GM18861 (cell line): ENCODE data around the gene DTX4.
A peak's percentile ranks its signal among the peaks of the same experiment; 100 is the strongest.

Source experiments
- ATAC-seq: cut with Tn5 transposase; IDR thresholded peaks from one replicate; pipeline ENCODE4 v1.9.1; 2021; ENCODE audit not compliant: unreplicated experiment

The DTX4 gene

GRCh38 chr11:59189986-59190385, 18.1 kb downstream of the DTX4 start:
- no peak for ATAC-seq

DNA sequence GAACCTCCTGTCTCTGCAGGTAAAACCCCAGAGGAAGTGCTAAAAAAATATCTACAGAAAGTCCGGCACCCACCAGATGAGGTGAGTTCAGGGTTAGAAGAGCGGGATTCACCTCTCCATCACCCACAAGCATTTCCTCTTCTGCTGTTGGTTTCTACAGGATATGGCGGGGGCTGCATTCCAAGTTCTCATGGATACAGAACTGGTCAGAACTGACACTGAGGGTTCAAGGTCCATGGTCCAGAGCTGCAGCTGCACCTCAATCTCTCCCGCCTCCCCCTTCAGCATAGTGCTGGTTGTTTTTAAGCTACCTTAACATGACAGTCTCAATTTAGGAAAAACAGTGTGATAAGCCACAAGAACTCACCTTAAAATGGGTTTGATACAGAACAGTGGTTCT, 19.2 kb downstream of the DTX4 start:
- ATAC-seq: no peak

- no peak for ATAC-seq
These were observed 20.0 kb downstream of the DTX4 start for GRCh38 chr11:59191890-59192289.

DNA sequence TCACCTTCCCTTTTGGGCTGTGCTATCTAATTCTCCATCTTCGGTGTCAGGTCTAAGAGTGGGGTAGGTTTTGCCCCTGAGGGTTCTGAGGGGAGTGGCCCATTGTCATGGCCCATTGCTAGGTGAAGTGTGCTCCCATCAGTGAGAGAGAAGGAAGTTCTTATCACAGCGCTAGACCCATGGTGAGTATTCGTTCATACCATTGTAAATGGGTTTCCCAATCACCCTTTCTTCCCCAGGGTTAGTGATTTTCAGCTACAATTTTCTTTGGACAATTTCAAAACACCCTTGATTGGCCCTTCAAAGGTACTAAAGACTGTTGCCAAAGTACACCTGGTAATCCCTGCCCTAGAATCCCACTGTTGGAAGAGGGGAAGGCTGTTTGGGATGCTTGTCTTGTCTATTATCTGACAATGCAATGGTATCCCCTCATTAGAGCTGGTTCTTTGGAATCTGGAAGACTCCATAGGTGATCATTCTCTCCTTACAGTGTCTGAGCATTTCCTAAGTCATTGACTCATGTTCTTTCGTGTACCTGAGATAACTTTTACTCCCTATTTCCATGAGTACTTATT, 20.6 kb downstream of the DTX4 start:
- no peak for ATAC-seq

DNA sequence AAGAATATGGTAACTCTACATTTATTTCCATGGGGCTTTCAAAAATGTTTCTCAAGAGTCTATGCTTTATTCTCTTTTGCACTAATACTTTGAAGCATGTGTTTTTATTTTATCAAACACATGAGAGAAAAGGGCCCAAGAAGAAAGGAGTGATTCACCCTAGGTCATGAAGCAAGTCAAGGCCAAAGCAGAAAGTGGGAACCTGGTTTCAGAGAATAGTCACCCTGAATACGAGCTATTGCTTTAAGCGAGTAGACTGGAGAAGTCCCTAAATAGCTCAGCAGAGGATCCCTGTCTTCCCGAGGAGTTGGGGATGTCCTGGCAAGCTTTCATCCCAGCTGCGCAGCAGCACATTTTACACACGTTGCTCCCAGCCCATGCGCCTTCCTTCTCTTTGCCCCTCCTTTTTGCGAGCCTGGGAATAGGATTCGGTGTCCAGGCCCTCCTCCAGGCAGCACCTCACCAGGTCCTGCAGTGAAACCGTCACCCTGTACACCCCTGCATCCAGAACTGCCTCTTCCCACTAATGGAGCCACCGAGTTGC, 21.7 kb downstream of the DTX4 start:
- no peak for ATAC-seq

GRCh38 chr11:59195586-59195985, 23.7 kb downstream of the DTX4 start:
- no peak for ATAC-seq

DNA sequence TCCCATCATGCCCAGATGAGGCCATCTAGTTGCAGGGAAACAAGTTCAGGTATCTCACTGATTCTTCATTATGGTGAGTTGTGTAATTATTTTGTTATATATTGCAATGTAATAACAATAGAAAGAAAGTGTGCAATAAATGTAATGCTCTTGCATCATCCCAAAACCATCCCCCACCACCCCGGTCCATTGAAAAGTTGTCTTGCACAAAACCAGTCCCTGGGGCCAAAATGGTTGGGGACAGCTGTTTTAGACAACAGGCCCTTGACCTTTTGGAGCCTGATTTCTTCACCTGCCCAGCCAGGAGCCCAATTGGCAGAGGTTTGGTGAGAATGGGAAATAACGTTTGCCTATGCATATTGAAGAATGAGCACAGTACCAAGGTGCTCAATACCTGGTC, 24.8 kb downstream of the DTX4 start:
- no peak for ATAC-seq

DNA sequence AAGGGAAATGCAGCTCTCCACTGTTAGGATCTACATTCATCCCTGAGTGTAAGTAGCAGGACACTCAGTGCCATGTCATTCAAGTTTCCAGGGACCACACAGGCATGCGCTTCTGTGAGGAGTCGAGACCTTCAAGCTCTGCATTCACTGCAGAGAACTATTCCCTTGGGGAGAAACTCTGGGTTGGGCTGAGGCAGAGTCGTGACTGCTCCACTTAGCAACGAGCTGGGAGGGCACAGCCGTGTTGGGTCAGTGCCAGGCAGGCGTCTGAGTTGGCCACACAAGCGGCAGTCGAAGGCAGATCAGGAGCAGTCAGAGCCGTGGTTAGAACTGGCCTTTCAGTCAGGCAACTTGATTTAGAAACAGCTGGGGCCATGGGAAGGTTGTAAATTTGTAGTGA, 26.1 kb downstream of the DTX4 start:
- no peak for ATAC-seq

GRCh38 chr11:59198726-59199125, 26.8 kb downstream of the DTX4 start:
- no peak for ATAC-seq

- ATAC-seq: peak; percentile 53
These were observed 27.9 kb downstream of the DTX4 start for GRCh38 chr11:59199546-59200422.

GRCh38 chr11:59200423-59200746, 28.5 kb downstream of the DTX4 start:
- no peak for ATAC-seq

DNA sequence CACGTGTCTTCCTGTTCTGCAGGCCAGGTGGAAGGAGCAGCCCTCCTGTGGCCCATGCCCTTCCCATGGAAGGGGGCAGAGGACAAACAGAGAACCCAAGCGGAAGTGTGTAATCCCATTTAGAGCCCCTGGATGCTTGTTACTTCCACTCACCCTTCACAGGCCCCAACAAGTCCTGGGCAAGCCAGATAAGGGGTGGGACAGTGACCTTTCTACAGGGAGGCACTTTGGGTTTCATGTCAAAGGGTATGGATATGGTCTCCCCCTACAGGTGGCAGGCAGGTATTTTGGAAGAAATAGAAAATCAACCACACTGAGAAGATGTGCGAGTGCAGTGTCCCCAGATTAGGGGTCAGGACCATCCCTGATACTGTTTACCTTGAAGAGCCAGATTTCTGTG, 29.4 kb downstream of the DTX4 start:
- no peak for ATAC-seq

GRCh38 chr11:59204746-59205145, 32.8 kb downstream of the DTX4 start:
- ATAC-seq: no peak

- ATAC-seq: no peak
These were observed 33.7 kb downstream of the DTX4 start for GRCh38 chr11:59205648-59206047.

DNA sequence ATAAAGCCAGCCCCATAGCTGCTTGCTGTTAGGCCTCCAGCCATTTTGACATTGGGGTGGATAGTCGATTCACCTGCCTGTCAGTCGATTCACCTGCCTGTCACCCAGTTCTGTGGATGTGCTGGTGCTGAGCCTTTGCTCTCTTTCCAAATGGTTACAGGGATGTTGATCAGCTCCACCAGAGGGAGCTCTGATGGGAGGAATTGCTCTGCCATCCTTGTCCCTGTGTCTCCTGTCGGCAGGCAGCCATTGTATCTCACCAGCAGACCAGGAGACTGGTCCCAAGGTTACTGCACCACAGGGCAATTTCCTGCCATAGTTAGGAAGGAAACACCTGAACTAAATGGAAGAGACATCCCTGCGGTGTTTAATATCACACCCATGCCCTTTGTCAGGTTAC, 34.7 kb downstream of the DTX4 start:
- no peak for ATAC-seq

DNA sequence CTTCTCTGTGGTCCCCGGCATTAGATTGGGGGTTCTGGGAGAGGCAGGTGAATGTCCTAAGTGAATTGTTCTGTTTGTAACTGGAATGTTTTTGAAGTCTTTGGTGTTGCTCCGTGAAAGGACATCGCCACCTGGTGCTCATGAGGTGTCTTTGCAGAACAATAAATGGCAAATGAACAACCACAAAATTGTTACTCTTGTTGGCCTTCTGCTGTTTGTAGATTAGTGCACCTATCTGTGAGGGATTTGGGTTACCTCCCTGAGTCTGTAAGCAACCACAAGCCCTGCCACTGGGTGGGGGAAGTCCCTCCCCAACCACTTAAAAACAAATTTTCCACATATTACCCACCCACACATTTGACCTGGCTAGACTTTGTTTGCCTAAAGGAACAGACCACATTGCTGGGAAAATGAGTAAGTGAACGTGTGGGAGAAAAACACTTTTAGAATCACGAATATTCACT, 36.1 kb downstream of the DTX4 start:
- peak; percentile 76 for ATAC-seq

GRCh38 chr11:59208956-59209355, 37.0 kb downstream of the DTX4 start:
- ATAC-seq: no peak

GRCh38 chr11:59212222-59212621, 40.3 kb downstream of the DTX4 start:
- ATAC-seq: no peak

DNA sequence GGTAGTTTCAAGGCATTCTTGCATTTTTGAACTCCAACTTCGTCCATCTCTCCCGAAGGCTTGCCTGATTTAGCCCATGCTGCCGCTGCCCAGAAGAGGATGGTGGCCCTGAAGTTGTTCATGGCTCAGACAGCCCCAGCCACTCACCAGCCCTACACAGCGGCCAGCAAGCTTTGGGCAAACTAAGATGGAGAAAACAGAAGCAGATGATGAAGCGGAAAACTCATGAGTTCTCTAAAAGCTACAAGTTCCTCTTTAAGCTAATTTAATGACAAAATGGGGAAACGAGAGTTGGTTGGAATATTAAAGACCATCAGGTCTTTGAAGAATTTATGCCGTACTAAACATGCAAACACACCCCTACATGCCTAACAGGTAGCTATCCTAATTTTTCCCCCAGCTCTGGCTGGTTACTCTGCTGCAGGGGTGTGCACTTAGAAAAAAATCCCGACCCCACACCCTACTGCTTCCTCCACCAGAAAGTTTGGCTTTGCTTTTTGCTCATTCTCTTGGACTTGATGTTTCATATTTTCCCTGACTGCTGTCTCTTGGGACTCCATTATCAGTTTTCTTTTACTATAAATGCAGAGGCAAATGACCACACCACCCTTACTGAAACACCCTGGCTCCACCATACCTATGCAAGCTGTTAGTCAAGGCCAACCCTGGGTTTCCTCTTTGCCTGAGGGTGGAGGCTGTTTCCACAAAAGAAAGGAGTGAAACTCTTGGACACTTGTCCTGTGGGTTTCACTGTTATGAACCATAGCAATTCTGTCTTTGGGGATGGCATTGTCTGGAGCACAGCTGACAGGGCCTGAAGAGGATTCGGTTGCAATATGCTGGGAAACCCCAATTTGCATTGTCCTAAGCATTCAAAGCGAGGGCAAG, 41.1 kb downstream of the DTX4 start, which contains the start of gene MPEG1:
Gene MPEG1 (minus strand): TSS at position 184 of the 888 bp plus-strand sequence. CDS start 62 bp downstream, at position 122.
- no peak for ATAC-seq

DNA sequence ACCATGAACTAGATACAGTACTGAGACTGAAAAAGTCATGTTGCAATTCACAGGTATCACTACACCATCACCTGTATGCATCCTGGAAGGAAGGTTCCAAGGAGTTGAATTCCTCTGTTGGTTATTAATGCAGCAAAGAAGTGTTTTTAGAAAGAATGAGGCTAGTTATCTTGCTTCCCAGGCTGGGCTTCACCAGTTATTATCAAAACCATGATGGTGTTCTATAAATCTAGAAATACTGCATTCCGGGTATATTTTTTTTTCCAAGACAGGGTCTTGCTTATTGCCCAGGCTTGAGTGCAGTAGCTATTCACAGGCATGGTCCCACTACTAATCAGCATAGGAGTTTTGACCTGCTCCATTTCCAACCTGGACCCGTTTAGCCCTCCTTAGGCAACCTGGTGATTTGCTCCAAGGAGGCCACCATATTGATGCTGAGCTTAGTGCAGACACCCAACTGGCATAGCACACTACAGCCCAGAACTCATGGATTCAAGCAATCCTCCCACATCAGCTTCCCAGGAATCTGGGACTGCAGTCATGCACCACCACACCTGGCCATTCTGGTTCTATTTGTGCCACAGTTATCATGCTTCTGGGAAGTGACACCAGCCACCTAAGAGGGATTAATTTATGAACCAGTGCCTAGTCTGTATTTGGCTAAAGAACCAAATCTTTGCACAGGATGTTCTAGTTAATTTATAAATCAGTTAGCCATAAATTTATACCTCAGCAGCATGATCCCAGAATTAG, 42.4 kb downstream of the DTX4 start:
- ATAC-seq: no peak
